A549 (cell line): Measurements from ENCODE around the gene IRF4. TPM values are rescaled to one million over a fixed set of nuclear protein-coding genes. Genes with fewer than 3 reads are reported as not detected.
"Not testable (repeated sequence)": the region's sequence is repeated elsewhere in the genome, so short reads cannot be mapped to it uniquely, and the experiment has no call there.

Source experiments
- ATAC-seq, 2 experiments: fragments of 200-7000 bp in 1 of 2; fragments of >200 bp in 1 of 2; cut with Nextera tagmentation in 1 of 2; cut with Tn5 transposase in 1 of 2; 3 replicates each; pipeline versions ENCODE4 v1.8.0 to v1.9.1; 2018 to 2020; ENCODE audit warnings: mild to moderate bottlenecking in 1 of 2, moderate library complexity in 1 of 2
- CTCF ChIA-PET: fragments of 300-600 bp; sonication (Branson Sonifier 250); formaldehyde crosslinking; extraction: SDS; loops from one replicate; lab custom pipeline; 2021; ENCODE audit warnings: antibody characterized with exemption, inconsistent platforms; lab: Yijun Ruan, JAX
- POLR2A ChIA-PET: fragments of 350-600 bp; formaldehyde crosslinking; extraction: SDS; loops from one replicate; lab custom pipeline; 2021; ENCODE audit warnings: antibody characterized with exemption, inconsistent platforms; lab: Yijun Ruan, JAX
- DNase-seq, 2 experiments: peaks; one replicate each; pipeline versions ENCODE4 v3.0.0 to v3.0.0-alpha.2; 2011 to 2016; ENCODE audit warnings: low read depth in 1 of 2, low spot score in 1 of 2
- FAIRE-seq: peaks from 2 replicates; lab custom pipeline; 2011; peaks lifted over from hg19 to GRCh38; lab: Jason Lieb, UNC
- H3K27ac ChIP-seq, 2 experiments: fragments of >200 bp; sonication (Bioruptor Twin); formaldehyde crosslinking; 3 replicates each; pipeline ENCODE4 v1.5.1; 2016 to 2017
- H3K4me1 ChIP-seq: fragments of >200 bp; sonication (Bioruptor Twin); formaldehyde crosslinking; 3 replicates; pipeline ENCODE4 v1.6.1; 2016
- H3K4me2 ChIP-seq: fragments of >200 bp; sonication (Bioruptor Twin); formaldehyde crosslinking; 3 replicates; pipeline ENCODE4 v1.6.1; 2016
- H3K4me3 ChIP-seq: fragments of >200 bp; sonication (Bioruptor Twin); formaldehyde crosslinking; 3 replicates; pipeline ENCODE4 v1.5.1; 2016
- H3K9me3 ChIP-seq: fragments of >200 bp; sonication (Bioruptor Twin); formaldehyde crosslinking; 3 replicates; pipeline ENCODE4 v1.6.1; 2016
- ATOH8 ChIP-seq: fragments of 250-450 bp; sonication (Bioruptor Pico); IDR thresholded peaks from 2 replicates; pipeline ENCODE4 v1.5.0; 2020; ENCODE audit warnings: low read depth, mild to moderate bottlenecking, moderate library complexity
- CBX8 ChIP-seq: fragments of 200-600 bp; sonication (generic); IDR thresholded peaks from 2 replicates; pipeline ENCODE4 v1.6.1; 2016
- CHD4 ChIP-seq: fragments of 200-600 bp; sonication (generic); IDR thresholded peaks from 2 replicates; pipeline ENCODE4 v1.6.1; 2016; ENCODE audit warnings: antibody characterized with exemption, mild to moderate bottlenecking, borderline replicate concordance
- E2F6 ChIP-seq: IDR thresholded peaks from 2 replicates; pipeline ENCODE4 v1.6.1; 2012; ENCODE audit warnings: low read depth, borderline replicate concordance
- EP300 ChIP-seq, 2 experiments: fragments of >200 bp; sonication (Bioruptor Twin); formaldehyde crosslinking; IDR thresholded peaks; 2 replicates in 1 of 2; 3 replicates in 1 of 2; pipeline ENCODE4 v1.6.1; 2016 to 2017
- ESRRA ChIP-seq: fragments of 150-350 bp; IDR thresholded peaks from 2 replicates; pipeline ENCODE4 v1.6.1; 2014; ENCODE audit warnings: mild to moderate bottlenecking, low read length, borderline replicate concordance
- FOSB ChIP-seq: fragments of 250-450 bp; sonication (Bioruptor Pico); IDR thresholded peaks from 2 replicates; pipeline ENCODE4 v1.5.0; 2020; ENCODE audit warnings: mild to moderate bottlenecking, moderate library complexity
- HOXB13 ChIP-seq: fragments of 250-450 bp; sonication (Bioruptor Pico); IDR thresholded peaks from 2 replicates; pipeline ENCODE4 v1.5.0; 2020; ENCODE audit warnings: low read depth, mild to moderate bottlenecking, moderate library complexity
- HOXB5 ChIP-seq: fragments of 250-450 bp; sonication (Bioruptor Pico); IDR thresholded peaks from 2 replicates; pipeline ENCODE4 v1.5.0; 2020; ENCODE audit warnings: mild to moderate bottlenecking, moderate library complexity
- JUNB ChIP-seq: fragments of >200 bp; sonication (Bioruptor Twin); formaldehyde crosslinking; IDR thresholded peaks from 2 replicates; pipeline ENCODE4 v1.6.1; 2016
- KDM1A ChIP-seq: fragments of 200-600 bp; sonication (generic); IDR thresholded peaks from 2 replicates; pipeline ENCODE4 v1.6.1; 2016; ENCODE audit warnings: low read depth, mild to moderate bottlenecking
- KDM5A ChIP-seq: fragments of 200-600 bp; sonication (generic); IDR thresholded peaks from 2 replicates; pipeline ENCODE4 v1.6.1; 2016; ENCODE audit warnings: antibody characterized with exemption, mild to moderate bottlenecking
- MAFK ChIP-seq: fragments of 450-650 bp; IDR thresholded peaks from 2 replicates; pipeline ENCODE4 v1.6.1; 2014; ENCODE audit not compliant: partially characterized antibody
- MAX ChIP-seq: IDR thresholded peaks from 2 replicates; pipeline ENCODE4 v1.6.1; 2012
- NR3C1 ChIP-seq: fragments of >200 bp; sonication (Bioruptor Twin); formaldehyde crosslinking; IDR thresholded peaks from 3 replicates; pipeline ENCODE4 v1.6.1; 2017
- POLR2A ChIP-seq: IDR thresholded peaks from 2 replicates; pipeline ENCODE4 v1.6.1; 2012; ENCODE audit warnings: mild to moderate bottlenecking, low read length
- SREBF2 ChIP-seq: fragments of 450-650 bp; IDR thresholded peaks from 2 replicates; pipeline ENCODE4 v1.6.1; 2014; ENCODE audit warnings: mild to moderate bottlenecking, moderate library complexity
- USF2 ChIP-seq: fragments of 450-650 bp; IDR thresholded peaks from 2 replicates; pipeline ENCODE4 v1.6.1; 2014; ENCODE audit warnings: antibody characterized with exemption
- WGBS: methylation state at CpG from one replicate; pipeline ENCODE4 v1.1.6; 2017; ENCODE audit errors: missing lambda C conversion rate; 5-methylcytosine and 5-hydroxymethylcytosine counted together
- polyA plus RNA-seq, 4 experiments: library from polyadenylated mRNA; depleted of rRNA in 3 of 4; stranded (reverse); fragments of >200 nt; fragmentation: RNase III in 1 of 4; extraction: RNeasy Plus Mini Kit Qiagen cat#74134 plus additional on column Dnase treatment in 1 of 4; gene quantifications; 2 replicates in 3 of 4; 3 replicates in 1 of 4; pipeline ENCODE4 v1.2.3, GENCODE V29; 2011 to 2017

Gene IRF4
- polyA plus RNA-seq, 2 of the 4 experiments (the other 2 are of a cell fraction) = 0.03 TPM

- no peak for FAIRE-seq
- ChIA-PET POLR2A (no interaction called here), CTCF (no interaction called here)
- ATAC-seq = no peak
- no peaks in the 10 kb centered on the region for H3K4me1 ChIP-seq
- no peak for TF ChIP-seq MAFK
- TF ChIP-seq KDM1A = no peak
- TF ChIP-seq CBX8 = no peak
- TF ChIP-seq NR3C1 = no peak
- TF ChIP-seq FOSB (CRISPR knock-in tag) = no peak
- no peak for TF ChIP-seq EP300 (IDR thresholded peaks at IDR 0.05)
- no peak for TF ChIP-seq ATOH8 (CRISPR knock-in tag)
- H3K27ac ChIP-seq = no peak overlapping the region
- H3K9me3 ChIP-seq = no peaks in the 10 kb centered on the region
- WGBS = 71% methylated on average over 10 of the region's 10 CpGs
- DNase-seq = no peak
- H3K4me3 ChIP-seq = no peak overlapping the region
- no peak overlapping the region for H3K4me2 ChIP-seq
These were observed 14.5 kb upstream of the IRF4 start for GRCh38 chr6:376827-377640.

GRCh38 chr6:377641-378020 is 13.9 kb upstream of the IRF4 start:
- H3K4me2 ChIP-seq, H3K4me1 ChIP-seq, ATAC-seq, H3K9me3 ChIP-seq, FAIRE-seq, POLR2A ChIA-PET, DNase-seq, H3K4me3 ChIP-seq, CTCF ChIA-PET, H3K27ac ChIP-seq: not testable (repeated sequence)
- WGBS = 75% methylated on average over 13 of the region's 13 CpGs

- no peak for FAIRE-seq
- no peak overlapping the region for H3K4me2 ChIP-seq
- 75% methylated on average over 23 of the region's 24 CpGs for WGBS
- no peak overlapping the region for H3K4me3 ChIP-seq
- ATAC-seq = no peak
- no peaks in the 10 kb centered on the region for H3K9me3 ChIP-seq
- DNase-seq = no peak
- POLR2A ChIA-PET = no interaction called here
- H3K27ac ChIP-seq = no peak overlapping the region
- no peaks in the 10 kb centered on the region for H3K4me1 ChIP-seq
- CTCF ChIA-PET = no interaction called here
- TF ChIP-seq MAX = no peak
These were observed 13.2 kb upstream of the IRF4 start for GRCh38 chr6:378090-378957.

GRCh38 chr6:378958-379409 is 12.6 kb upstream of the IRF4 start:
- no CpG with 5 or more reads among the region's 11 CpGs for WGBS
- Histone ChIP-seq H3K4me3 (no peak overlapping the region), H3K27ac (no peak overlapping the region), H3K4me1 (no peaks in the 10 kb centered on the region), H3K9me3 (no peaks in the 10 kb centered on the region), H3K4me2 (no peak overlapping the region)
- POLR2A ChIA-PET = no interaction called here
- FAIRE-seq (no peak), DNase-seq (no peak), ATAC-seq (no peak)
- CTCF ChIA-PET = no interaction called here
- no peak for TF ChIP-seq E2F6
- TF ChIP-seq CHD4 = no peak
- no peak for TF ChIP-seq ATOH8 (CRISPR knock-in tag)
- no peak for TF ChIP-seq POLR2A
- TF ChIP-seq JUNB = no peak
- no peak for TF ChIP-seq EP300 (IDR thresholded peaks at IDR 0.05)
- TF ChIP-seq USF2 = no peak
- TF ChIP-seq ESRRA = no peak
- TF ChIP-seq SREBF2 = no peak
- TF ChIP-seq KDM5A = no peak
- TF ChIP-seq HOXB5 (CRISPR knock-in tag) = no peak
- no peak for TF ChIP-seq HOXB13 (CRISPR knock-in tag)
